ENCODE measurements around the gene LARP4.

DNA sequence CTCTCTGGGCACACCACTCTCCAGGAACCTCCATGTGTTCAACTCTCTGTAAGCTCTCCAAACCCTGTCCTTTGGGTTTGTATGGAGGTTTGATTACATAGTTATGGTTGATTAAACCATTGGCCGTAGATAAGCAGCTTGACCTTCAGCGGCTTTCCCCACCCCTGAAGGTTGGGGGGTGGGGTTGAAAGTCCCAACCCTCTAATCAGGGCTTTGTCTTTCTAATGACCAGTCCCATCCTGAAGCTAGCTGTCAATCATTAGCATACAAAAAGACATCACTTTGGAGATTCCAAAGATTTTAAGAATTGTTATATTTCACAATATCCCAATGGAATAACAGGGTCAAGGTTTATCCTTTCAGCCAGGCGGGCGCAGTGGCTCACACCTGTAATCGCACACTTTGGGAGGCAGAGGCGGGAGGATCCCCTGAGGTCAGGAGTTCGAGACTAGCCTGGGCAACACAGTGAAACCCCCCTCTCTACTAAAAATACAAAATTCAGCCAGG is 12.7 kb upstream of the LARP4 start:
- TF ChIP-seq, protein P1, sequence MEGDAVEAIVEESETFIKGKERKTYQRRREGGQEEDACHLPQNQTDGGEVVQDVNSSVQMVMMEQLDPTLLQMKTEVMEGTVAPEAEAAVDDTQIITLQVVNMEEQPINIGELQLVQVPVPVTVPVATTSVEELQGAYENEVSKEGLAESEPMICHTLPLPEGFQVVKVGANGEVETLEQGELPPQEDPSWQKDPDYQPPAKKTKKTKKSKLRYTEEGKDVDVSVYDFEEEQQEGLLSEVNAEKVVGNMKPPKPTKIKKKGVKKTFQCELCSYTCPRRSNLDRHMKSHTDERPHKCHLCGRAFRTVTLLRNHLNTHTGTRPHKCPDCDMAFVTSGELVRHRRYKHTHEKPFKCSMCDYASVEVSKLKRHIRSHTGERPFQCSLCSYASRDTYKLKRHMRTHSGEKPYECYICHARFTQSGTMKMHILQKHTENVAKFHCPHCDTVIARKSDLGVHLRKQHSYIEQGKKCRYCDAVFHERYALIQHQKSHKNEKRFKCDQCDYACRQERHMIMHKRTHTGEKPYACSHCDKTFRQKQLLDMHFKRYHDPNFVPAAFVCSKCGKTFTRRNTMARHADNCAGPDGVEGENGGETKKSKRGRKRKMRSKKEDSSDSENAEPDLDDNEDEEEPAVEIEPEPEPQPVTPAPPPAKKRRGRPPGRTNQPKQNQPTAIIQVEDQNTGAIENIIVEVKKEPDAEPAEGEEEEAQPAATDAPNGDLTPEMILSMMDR (IDR thresholded peaks at IDR 0.05) = no peak
- no peak for TF ChIP-seq EZH2 (IDR thresholded peaks at IDR 0.05)
- TF ChIP-seq EZH2phosphoT487 (IDR thresholded peaks at IDR 0.05) = no peak

Data from neural progenitor cell (in vitro differentiated cells).